ENCODE results near the gene GHRL.

GRCh38 chr3:10286133-10286524, 6.6 kb downstream of the GHRL start:
- TF ChIP-seq, protein P1, sequence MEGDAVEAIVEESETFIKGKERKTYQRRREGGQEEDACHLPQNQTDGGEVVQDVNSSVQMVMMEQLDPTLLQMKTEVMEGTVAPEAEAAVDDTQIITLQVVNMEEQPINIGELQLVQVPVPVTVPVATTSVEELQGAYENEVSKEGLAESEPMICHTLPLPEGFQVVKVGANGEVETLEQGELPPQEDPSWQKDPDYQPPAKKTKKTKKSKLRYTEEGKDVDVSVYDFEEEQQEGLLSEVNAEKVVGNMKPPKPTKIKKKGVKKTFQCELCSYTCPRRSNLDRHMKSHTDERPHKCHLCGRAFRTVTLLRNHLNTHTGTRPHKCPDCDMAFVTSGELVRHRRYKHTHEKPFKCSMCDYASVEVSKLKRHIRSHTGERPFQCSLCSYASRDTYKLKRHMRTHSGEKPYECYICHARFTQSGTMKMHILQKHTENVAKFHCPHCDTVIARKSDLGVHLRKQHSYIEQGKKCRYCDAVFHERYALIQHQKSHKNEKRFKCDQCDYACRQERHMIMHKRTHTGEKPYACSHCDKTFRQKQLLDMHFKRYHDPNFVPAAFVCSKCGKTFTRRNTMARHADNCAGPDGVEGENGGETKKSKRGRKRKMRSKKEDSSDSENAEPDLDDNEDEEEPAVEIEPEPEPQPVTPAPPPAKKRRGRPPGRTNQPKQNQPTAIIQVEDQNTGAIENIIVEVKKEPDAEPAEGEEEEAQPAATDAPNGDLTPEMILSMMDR (conservative IDR thresholded peaks at IDR 0.05; ENCODE audit: low read length) = no peak
- TF ChIP-seq EZH2phosphoT487 (IDR thresholded peaks at IDR 0.05; ENCODE audit: borderline replicate concordance, low read depth, low read length) = no peak
